ENCODE measurements around the gene COL19A1.

GRCh38 chr6:69820438-69820837 lies 45.9 kb upstream of the COL19A1 start:
- TF ChIP-seq ZNF274 (IDR thresholded peaks at IDR 0.05; ENCODE audit: low read depth, low read length) (no peak), YY1 (IDR thresholded peaks at IDR 0.05; ENCODE audit: insufficient read depth, insufficient read length) (no peak)

Data from NT2/D1 (cell line).